Ishikawa (cell line): Measurements from ENCODE around the gene KMT2D.

Experiments used
- EP300 ChIP-seq: IDR thresholded peaks from 2 replicates; pipeline ENCODE4 v1.6.1; 2012; ENCODE audit warnings: borderline replicate concordance
- NFIC ChIP-seq: IDR thresholded peaks from 2 replicates; pipeline ENCODE4 v1.6.1; 2012
- TEAD4 ChIP-seq: IDR thresholded peaks from 2 replicates; pipeline ENCODE4 v1.6.1; 2012
- ZBTB7A ChIP-seq: IDR thresholded peaks from 2 replicates; pipeline ENCODE4 v1.6.1; 2012; ENCODE audit warnings: low read depth

GRCh38 chr12:49066120-49066519, 5.5 kb upstream of the KMT2D start:
- TF ChIP-seq ZBTB7A = no peak
- TF ChIP-seq EP300 = no peak
- no peak for TF ChIP-seq TEAD4
- no peak for TF ChIP-seq NFIC
